ENCODE data around the gene WFDC6.

Gene WFDC6

DNA sequence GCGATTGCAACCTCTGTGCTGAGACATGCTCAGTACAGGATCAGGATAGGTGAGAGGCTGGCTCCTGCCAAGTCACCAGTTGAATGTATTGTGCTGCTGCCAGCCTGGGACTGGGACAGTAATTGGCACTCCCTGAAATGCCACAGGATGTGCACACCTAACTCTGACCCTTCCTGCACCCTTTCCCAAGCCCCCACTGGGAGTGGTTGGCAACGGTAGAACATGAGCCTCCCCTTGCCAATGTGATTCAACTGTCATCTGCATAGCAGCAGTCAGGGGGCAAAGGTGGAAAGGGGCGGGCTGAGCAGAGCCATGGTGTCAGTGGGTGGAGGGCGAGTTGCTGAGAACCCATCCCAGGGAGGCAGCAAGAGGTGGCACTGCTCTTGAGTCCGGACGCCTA lies 39.3 kb downstream of the WFDC6 start:
- TF ChIP-seq, protein P1, sequence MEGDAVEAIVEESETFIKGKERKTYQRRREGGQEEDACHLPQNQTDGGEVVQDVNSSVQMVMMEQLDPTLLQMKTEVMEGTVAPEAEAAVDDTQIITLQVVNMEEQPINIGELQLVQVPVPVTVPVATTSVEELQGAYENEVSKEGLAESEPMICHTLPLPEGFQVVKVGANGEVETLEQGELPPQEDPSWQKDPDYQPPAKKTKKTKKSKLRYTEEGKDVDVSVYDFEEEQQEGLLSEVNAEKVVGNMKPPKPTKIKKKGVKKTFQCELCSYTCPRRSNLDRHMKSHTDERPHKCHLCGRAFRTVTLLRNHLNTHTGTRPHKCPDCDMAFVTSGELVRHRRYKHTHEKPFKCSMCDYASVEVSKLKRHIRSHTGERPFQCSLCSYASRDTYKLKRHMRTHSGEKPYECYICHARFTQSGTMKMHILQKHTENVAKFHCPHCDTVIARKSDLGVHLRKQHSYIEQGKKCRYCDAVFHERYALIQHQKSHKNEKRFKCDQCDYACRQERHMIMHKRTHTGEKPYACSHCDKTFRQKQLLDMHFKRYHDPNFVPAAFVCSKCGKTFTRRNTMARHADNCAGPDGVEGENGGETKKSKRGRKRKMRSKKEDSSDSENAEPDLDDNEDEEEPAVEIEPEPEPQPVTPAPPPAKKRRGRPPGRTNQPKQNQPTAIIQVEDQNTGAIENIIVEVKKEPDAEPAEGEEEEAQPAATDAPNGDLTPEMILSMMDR (IDR thresholded peaks at IDR 0.05; ENCODE audit: extremely low read depth, insufficient read depth, missing control alignments), result no peak
- DNase-seq (ENCODE audit: low spot score), result no peak
- in situ Hi-C loops (cut with MboI; ENCODE audit: low pct_unique_long_range_greater_than_20kb, low sequenced_read_pairs, unreplicated experiment), result no loop called here

DNA sequence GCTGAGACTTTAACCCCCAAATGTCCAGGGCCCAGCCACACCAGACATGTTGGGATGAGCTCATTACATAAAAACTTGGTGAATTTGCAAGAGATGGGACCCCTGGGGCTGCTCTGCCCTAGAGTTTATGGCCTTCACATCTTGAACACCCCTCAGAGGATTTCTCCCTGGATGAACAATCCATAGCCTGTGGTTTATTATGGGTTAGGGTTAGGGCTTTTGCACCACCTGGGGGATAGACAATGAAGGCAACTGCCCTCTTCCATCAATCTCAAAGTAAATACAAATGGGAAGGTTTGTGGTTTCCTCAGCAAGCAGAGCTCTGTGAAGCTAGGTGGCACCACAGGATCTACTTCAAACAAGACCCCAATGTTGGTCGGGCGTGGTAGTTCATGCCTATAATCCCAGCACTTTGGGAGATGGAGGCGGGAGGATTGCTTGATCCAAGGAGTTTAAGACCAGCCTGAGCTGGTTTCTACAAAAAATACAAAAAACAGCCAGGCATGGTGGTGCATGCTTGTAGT lies 41.2 kb downstream of the WFDC6 start:
- in situ Hi-C loops (cut with MboI; ENCODE audit: low pct_unique_long_range_greater_than_20kb, low sequenced_read_pairs, unreplicated experiment), result no loop called here

DNA sequence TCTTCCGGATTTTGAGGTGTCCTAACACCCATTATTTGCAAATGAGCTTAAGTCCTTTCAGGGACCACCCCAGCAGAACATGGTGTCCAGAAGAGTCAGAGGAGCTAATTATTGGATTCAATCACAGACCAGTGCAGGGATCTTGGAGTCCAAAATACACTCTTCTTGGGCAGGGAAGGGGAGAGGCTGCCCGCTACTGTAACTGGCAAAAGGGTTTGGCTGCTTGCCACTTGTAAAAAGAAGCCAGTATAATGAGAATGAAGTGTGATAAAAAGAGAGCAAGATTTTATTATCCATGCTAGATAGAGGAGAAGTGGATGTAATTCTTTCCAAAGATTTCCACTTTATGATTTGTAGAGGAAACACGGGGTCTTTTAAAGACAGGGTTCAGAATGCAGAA lies 43.1 kb downstream of the WFDC6 start:
- in situ Hi-C loops (cut with MboI; ENCODE audit: low pct_unique_long_range_greater_than_20kb, low sequenced_read_pairs, unreplicated experiment), result no loop called here
- TF ChIP-seq, protein P1 (IDR thresholded peaks at IDR 0.05; ENCODE audit: extremely low read depth, insufficient read depth, missing control alignments), result no peak
- no peak for DNase-seq (ENCODE audit: low spot score)

More for the DNA sequence above, 41.2 kb downstream of the WFDC6 start:
- DNase-seq (ENCODE audit: low spot score), result no peak
- TF ChIP-seq, protein P1 (IDR thresholded peaks at IDR 0.05; ENCODE audit: extremely low read depth, insufficient read depth, missing control alignments), result no peak

DNA sequence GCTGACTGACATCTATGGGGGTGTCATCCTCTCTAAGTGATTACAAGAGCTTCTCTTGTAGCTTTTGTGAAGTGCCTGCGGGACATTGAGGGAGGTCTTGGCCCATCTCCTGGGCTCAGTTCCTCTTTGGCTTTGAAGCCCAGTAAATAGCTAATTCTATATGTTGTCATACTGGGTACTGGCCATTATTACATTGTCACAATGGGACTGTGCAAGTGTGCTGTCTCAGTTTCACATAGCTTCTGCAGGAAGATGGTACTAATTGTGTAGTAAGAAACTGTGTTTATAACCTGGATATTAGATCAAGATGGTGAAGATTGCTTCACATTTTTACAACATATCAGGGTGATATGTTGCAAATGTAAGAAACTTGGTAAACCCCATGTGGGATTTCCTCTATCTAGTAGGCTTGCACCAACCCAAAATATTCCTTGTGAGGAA lies 43.8 kb downstream of the WFDC6 start:
- no peak for DNase-seq (ENCODE audit: low spot score)
- TF ChIP-seq, protein P1 (IDR thresholded peaks at IDR 0.05; ENCODE audit: extremely low read depth, insufficient read depth, missing control alignments), result no peak
- in situ Hi-C loops (cut with MboI; ENCODE audit: low pct_unique_long_range_greater_than_20kb, low sequenced_read_pairs, unreplicated experiment), result no loop called here

DNA sequence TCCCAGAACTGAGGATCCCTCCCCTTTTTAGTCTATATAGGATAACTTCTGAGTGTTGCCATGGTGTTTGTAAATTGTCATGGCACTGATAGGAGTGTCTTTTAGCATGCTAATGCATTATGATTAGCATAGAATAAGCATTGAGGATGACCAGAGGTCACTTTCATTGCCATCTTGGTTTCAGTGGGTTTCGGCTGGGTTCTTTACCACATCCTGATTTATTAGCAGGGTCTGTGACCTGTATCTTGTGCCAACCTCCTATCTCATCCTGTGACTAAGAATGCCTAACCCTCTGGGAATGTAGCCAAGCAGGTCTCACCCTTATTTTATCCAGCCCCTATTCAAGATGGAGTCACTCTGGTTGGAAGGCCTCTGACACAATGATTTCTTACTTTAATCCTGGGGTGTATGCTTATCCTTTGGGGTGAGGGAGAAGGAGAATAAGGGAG lies 50.2 kb downstream of the WFDC6 start:
- no peak for DNase-seq (ENCODE audit: low spot score)
- TF ChIP-seq, protein P1 (IDR thresholded peaks at IDR 0.05; ENCODE audit: extremely low read depth, insufficient read depth, missing control alignments), result no peak
- in situ Hi-C loops (cut with MboI; ENCODE audit: low pct_unique_long_range_greater_than_20kb, low sequenced_read_pairs, unreplicated experiment), result no loop called here

DNA sequence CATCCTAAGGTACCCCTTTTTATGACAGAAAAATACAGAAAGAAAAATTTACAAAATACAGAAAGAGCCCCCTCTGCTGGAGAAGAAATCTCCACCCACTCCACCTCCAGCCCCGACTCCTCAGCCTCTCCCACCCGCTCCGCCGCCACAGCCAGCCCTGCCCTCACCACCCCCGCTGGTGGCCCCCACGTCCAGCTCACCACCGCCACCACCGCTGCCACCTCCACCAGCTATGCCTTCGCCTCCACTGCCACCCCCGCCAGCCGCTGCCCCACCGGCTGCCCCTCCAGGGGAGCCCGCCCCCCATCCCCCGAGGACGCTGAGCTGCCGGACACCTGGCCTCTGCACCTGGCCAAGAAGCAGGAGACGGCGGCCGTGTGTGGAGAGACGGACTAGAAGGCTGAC lies 52.0 kb downstream of the WFDC6 start:
- in situ Hi-C loops (cut with MboI; ENCODE audit: low pct_unique_long_range_greater_than_20kb, low sequenced_read_pairs, unreplicated experiment), result no loop called here
- peak; percentile 39 for DNase-seq (ENCODE audit: low spot score)
- TF ChIP-seq, protein P1 (IDR thresholded peaks at IDR 0.05; ENCODE audit: extremely low read depth, insufficient read depth, missing control alignments), result peak; percentile 13
